GM12892 (cell line): ENCODE measurements around the gene CDK1.

ENCODE experiments used
- POLR2A ChIP-seq: IDR thresholded peaks from 2 replicates; pipeline ENCODE4 v1.6.1; 2011; ENCODE audit warnings: low read depth, low read length, control low read depth
- POLR2AphosphoS5 ChIP-seq: IDR thresholded peaks from 2 replicates; pipeline ENCODE4 v1.6.1; 2011; ENCODE audit warnings: low read depth, low read length, control low read depth
- TAF1 ChIP-seq: IDR thresholded peaks from 2 replicates; pipeline ENCODE4 v1.6.1; 2011; ENCODE audit warnings: low read depth, mild to moderate bottlenecking, control low read depth, low read length, borderline replicate concordance

GRCh38 chr10:60807499-60807898 lies 29.2 kb downstream of the CDK1 start:
- no peak for TF ChIP-seq POLR2A
- no peak for TF ChIP-seq TAF1
- no peak for TF ChIP-seq POLR2AphosphoS5
